WTC11 (cell line): Measurements from ENCODE around the gene HEATR5A. TPM values are rescaled to one million over a fixed set of nuclear protein-coding genes. Genes with fewer than 3 reads are reported as not detected.

ENCODE experiments used
- ATAC-seq: fragments of 200-7000 bp; cut with Tn5 transposase; 2 replicates; pipeline ENCODE4 v1.10.0; 2021; ENCODE audit warnings: mild to moderate bottlenecking, moderate library complexity
- CTCF ChIA-PET: fragments of 300-600 bp; sonication (Branson Sonifier 250); formaldehyde crosslinking; loops from one replicate; lab custom pipeline; 2021; ENCODE audit warnings: antibody characterized with exemption; lab: Charles Lee
- POLR2A ChIA-PET: fragments of 350-600 bp; sonication (Branson Sonifier 250); formaldehyde crosslinking; loops from one replicate; lab custom pipeline; 2021; ENCODE audit warnings: antibody characterized with exemption; lab: Charles Lee
- DNase-seq: peaks from one replicate; pipeline ENCODE4 v3.0.0; 2021; ENCODE audit warnings: low spot score
- H3K27ac Mint-ChIP-seq: 2 replicates; pipeline ENCODE4 v1.8.0; 2021; ENCODE audit warnings: mixed read lengths
- H3K27me3 Mint-ChIP-seq: 2 replicates; pipeline ENCODE4 v1.8.0; 2021; ENCODE audit warnings: low read depth, mild to moderate bottlenecking, moderate library complexity, mixed read lengths
- H3K36me3 Mint-ChIP-seq: 2 replicates; pipeline ENCODE4 v1.8.0; 2021; ENCODE audit warnings: mixed read lengths
- H3K4me1 Mint-ChIP-seq: 2 replicates; pipeline ENCODE4 v1.8.0; 2022; ENCODE audit warnings: mixed read lengths
- H3K4me3 Mint-ChIP-seq: 2 replicates; pipeline ENCODE4 v1.8.0; 2021; ENCODE audit warnings: mild to moderate bottlenecking, moderate library complexity, mixed read lengths
- H3K9me3 Mint-ChIP-seq: 2 replicates; pipeline ENCODE4 v1.8.0; 2021; ENCODE audit warnings: mixed read lengths
- AR ChIP-seq: fragments of 250-450 bp; sonication (Bioruptor Pico); IDR thresholded peaks from 2 replicates; pipeline ENCODE4 v1.9.0; 2021; ENCODE audit warnings: mild to moderate bottlenecking
- ATF2 ChIP-seq: sonication (generic); formaldehyde crosslinking; IDR thresholded peaks from 2 replicates; pipeline ENCODE4 v1.8.1; 2022; ENCODE audit warnings: low read depth, missing genetic modification reagents, borderline replicate concordance
- CBFB ChIP-seq: sonication (generic); formaldehyde crosslinking; IDR thresholded peaks from 2 replicates; pipeline ENCODE4 v1.8.1; 2022; ENCODE audit warnings: mild to moderate bottlenecking, low read depth, missing genetic modification reagents
- CTCF ChIP-seq: fragments of 200-600 bp; IDR thresholded peaks from 2 replicates; pipeline ENCODE4 v1.8.0; 2022; ENCODE audit warnings: antibody characterized with exemption
- FOXP4 ChIP-seq: sonication (generic); formaldehyde crosslinking; IDR thresholded peaks from 2 replicates; pipeline ENCODE4 v1.8.0; 2022; ENCODE audit warnings: mild to moderate bottlenecking, missing genetic modification reagents
- IRF1 ChIP-seq: sonication (generic); formaldehyde crosslinking; IDR thresholded peaks from 2 replicates; pipeline ENCODE4 v1.8.0; 2023; ENCODE audit warnings: missing genetic modification reagents
- KAT7 ChIP-seq: sonication (generic); formaldehyde crosslinking; IDR thresholded peaks from 2 replicates; pipeline ENCODE4 v1.8.1; 2023; ENCODE audit warnings: missing genetic modification reagents, mild to moderate bottlenecking, borderline replicate concordance
- MAX ChIP-seq: sonication (generic); formaldehyde crosslinking; IDR thresholded peaks from 2 replicates; pipeline ENCODE4 v1.8.0; 2022; ENCODE audit warnings: mild to moderate bottlenecking, missing genetic modification reagents
- MLX ChIP-seq: sonication (generic); formaldehyde crosslinking; IDR thresholded peaks from 2 replicates; pipeline ENCODE4 v1.8.1; 2023; ENCODE audit warnings: mild to moderate bottlenecking, missing genetic modification reagents, moderate library complexity
- MYBL2 ChIP-seq: sonication (generic); formaldehyde crosslinking; IDR thresholded peaks from 2 replicates; pipeline ENCODE4 v1.8.1; 2023; ENCODE audit warnings: mild to moderate bottlenecking, moderate library complexity, missing genetic modification reagents
- NR3C1 ChIP-seq: sonication (generic); formaldehyde crosslinking; conservative IDR thresholded peaks from 2 replicates; pipeline ENCODE4 v1.8.1; 2023; ENCODE audit warnings: low read depth, mild to moderate bottlenecking, missing genetic modification reagents
- OVOL2 ChIP-seq: fragments of 250-450 bp; sonication (Bioruptor Pico); IDR thresholded peaks from 2 replicates; pipeline ENCODE4 v1.9.0; 2021; ENCODE audit warnings: mild to moderate bottlenecking, borderline replicate concordance
- TCF7 ChIP-seq: sonication (generic); formaldehyde crosslinking; IDR thresholded peaks from 2 replicates; pipeline ENCODE4 v1.8.0; 2022; ENCODE audit warnings: mild to moderate bottlenecking, low read depth, missing genetic modification reagents, moderate library complexity
- TEAD1 ChIP-seq: sonication (generic); formaldehyde crosslinking; IDR thresholded peaks from 2 replicates; pipeline ENCODE4 v1.8.0; 2022; ENCODE audit warnings: mild to moderate bottlenecking, missing genetic modification reagents
- TP53 ChIP-seq: sonication (generic); formaldehyde crosslinking; IDR thresholded peaks from 2 replicates; pipeline ENCODE4 v1.8.1; 2023; ENCODE audit warnings: mild to moderate bottlenecking, missing genetic modification reagents
- ZBTB43 ChIP-seq: sonication (generic); formaldehyde crosslinking; IDR thresholded peaks from 2 replicates; pipeline ENCODE4 v1.8.1; 2023; ENCODE audit warnings: mild to moderate bottlenecking, missing genetic modification reagents
- ZNF232 ChIP-seq: sonication (generic); formaldehyde crosslinking; IDR thresholded peaks from 2 replicates; pipeline ENCODE4 v1.8.0; 2022; ENCODE audit warnings: mild to moderate bottlenecking, missing genetic modification reagents
- ZNF512 ChIP-seq: sonication (generic); formaldehyde crosslinking; IDR thresholded peaks from 2 replicates; pipeline ENCODE4 v1.8.1; 2022; ENCODE audit warnings: missing genetic modification reagents, borderline replicate concordance
- ZNF671 ChIP-seq: fragments of 250-450 bp; sonication (Bioruptor Pico); IDR thresholded peaks from 2 replicates; pipeline ENCODE4 v1.8.0; 2021; ENCODE audit warnings: mild to moderate bottlenecking
- ZSCAN18 ChIP-seq: fragments of 250-450 bp; sonication (Bioruptor Pico); IDR thresholded peaks from 2 replicates; pipeline ENCODE4 v2.1.2; 2022; ENCODE audit warnings: mild to moderate bottlenecking, moderate library complexity
- total RNA-seq: library from RNA; stranded (reverse); gene quantifications from 3 replicates; pipeline ENCODE4 v1.2.3, GENCODE V29; 2021

HEATR5A gene
- total RNA-seq, 1 experiment from 2014 or later: 36.2 TPM

GRCh38 chr14:31389946-31390345, 30.4 kb downstream of the HEATR5A start (continued):
- no peak for TF ChIP-seq AR (CRISPR knock-in tag)
- no peak for TF ChIP-seq IRF1 (CRISPR knock-in tag)
- TF ChIP-seq NR3C1: no peak
- no peak for TF ChIP-seq ZBTB43 (CRISPR knock-in tag)
- TF ChIP-seq ZNF232 (CRISPR knock-in tag): no peak
- TF ChIP-seq CTCF: no peak
- TF ChIP-seq MYBL2 (CRISPR knock-in tag): no peak
- no peak for TF ChIP-seq ATF2 (CRISPR knock-in tag)

GRCh38 chr14:31388687-31389413, 31.5 kb downstream of the HEATR5A start:
- ChIA-PET CTCF (interaction anchor here (1.4 kb wide), 1 partner anchor 31 kb away, joined by 4 read pairs; the partner anchor contains the start of gene HEATR5A), POLR2A (no interaction called here)
- Mint-ChIP-seq H3K27ac (no peak overlapping the region), H3K36me3 (peaks cover 4% of the 10 kb centered on the region; the same call in 1 of the 2 replicates), H3K4me3 (no peak overlapping the region), H3K9me3 (no peaks in the 10 kb centered on the region), H3K4me1 (no peaks in the 10 kb centered on the region), H3K27me3 (no peaks in the 10 kb centered on the region)
- ATAC-seq (no peak), DNase-seq (no peak)
- TF ChIP-seq TCF7 (CRISPR knock-in tag) (no peak), OVOL2 (no peak), TP53 (CRISPR knock-in tag) (no peak), ZNF512 (no peak), MAX (no peak), CBFB (CRISPR knock-in tag) (no peak), ZSCAN18 (CRISPR knock-in tag) (no peak), MLX (CRISPR knock-in tag) (no peak), TEAD1 (no peak), FOXP4 (CRISPR knock-in tag) (no peak), KAT7 (CRISPR knock-in tag) (no peak), ZNF671 (CRISPR knock-in tag) (no peak)
